Measurements from ENCODE around the gene NDE1. TPM values are rescaled to one million over a fixed set of nuclear protein-coding genes. Genes with fewer than 3 reads are reported as not detected.
A peak's percentile ranks its signal among the peaks of the same experiment; 100 is the strongest.
"Not testable (repeated sequence)": the region's sequence is repeated elsewhere in the genome, so short reads cannot be mapped to it uniquely, and the experiment has no call there.

The NDE1 gene
- total and polyA plus RNA-seq, 4 donors = 19.4 to 36.6 (median 30.1) TPM

- Histone ChIP-seq H3K27ac (ENCODE audit: low read depth, low read length) (no peak overlapping the region), H3K27me3 (ENCODE audit: control insufficient read depth, insufficient read depth, low read length) (no peaks in the 10 kb centered on the region), H3K4me3 (ENCODE audit: low read depth, low read length) (no peak overlapping the region)
Measured at GRCh38 chr16:15660203-15660601, 10.2 kb downstream of the NDE1 start.

GRCh38 chr16:15665107-15665506 is 15.1 kb downstream of the NDE1 start:
- DNase-seq (ENCODE audit: low read depth in 4 of 6, low spot score in 6 of 6) = no peak
- H3K27ac ChIP-seq (ENCODE audit: low read depth, low read length) = no peak overlapping the region
- no peak overlapping the region for H3K4me3 ChIP-seq (ENCODE audit: low read depth, low read length)
- H3K36me3 ChIP-seq (ENCODE audit: control insufficient read depth, insufficient read depth, low read length) = peaks cover 49% of the 10 kb centered on the region
- H3K27me3 ChIP-seq (ENCODE audit: control insufficient read depth, insufficient read depth, low read length) = no peaks in the 10 kb centered on the region
- H3K4me1 ChIP-seq (ENCODE audit: control insufficient read depth, insufficient read depth, low read length) = no peaks in the 10 kb centered on the region
- no peaks in the 10 kb centered on the region for H3K9me3 ChIP-seq (ENCODE audit: control insufficient read depth, insufficient read depth, low read length)

More at GRCh38 chr16:15660203-15660601, 10.2 kb downstream of the NDE1 start:
- Histone ChIP-seq H3K36me3 (ENCODE audit: control insufficient read depth, insufficient read depth, low read length) (peaks cover 13% of the 10 kb centered on the region), H3K4me1 (ENCODE audit: control insufficient read depth, insufficient read depth, low read length) (no peaks in the 10 kb centered on the region), H3K9me3 (ENCODE audit: control insufficient read depth, insufficient read depth, low read length) (no peaks in the 10 kb centered on the region)
- DNase-seq (ENCODE audit: low read depth in 4 of 6, low spot score in 6 of 6) = no peak
- WGBS (ENCODE audit: insufficient coverage) = 97% methylated on average over 4 of the region's 5 CpGs

- Histone ChIP-seq H3K36me3 (ENCODE audit: control insufficient read depth, insufficient read depth, low read length) (peaks cover 52% of the 10 kb centered on the region), H3K9me3 (ENCODE audit: control insufficient read depth, insufficient read depth, low read length) (no peaks in the 10 kb centered on the region), H3K4me3 (ENCODE audit: low read depth, low read length) (no peak overlapping the region), H3K4me1 (ENCODE audit: control insufficient read depth, insufficient read depth, low read length) (peaks cover 11% of the 10 kb centered on the region), H3K27ac (ENCODE audit: low read depth, low read length) (no peak overlapping the region), H3K27me3 (ENCODE audit: control insufficient read depth, insufficient read depth, low read length) (no peaks in the 10 kb centered on the region)
- WGBS (ENCODE audit: insufficient coverage) = 97% methylated on average over 14 of the region's 18 CpGs
- no peak for DNase-seq (ENCODE audit: low read depth in 4 of 6, low spot score in 6 of 6)
Measured at GRCh38 chr16:15667091-15667742, 17.2 kb downstream of the NDE1 start.

GRCh38 chr16:15671530-15672117 is 21.6 kb downstream of the NDE1 start:
- H3K4me3 ChIP-seq (ENCODE audit: low read depth, low read length) = no peak overlapping the region
- no peak for DNase-seq (ENCODE audit: low read depth in 4 of 6, low spot score in 6 of 6)
- H3K27me3 ChIP-seq (ENCODE audit: control insufficient read depth, insufficient read depth, low read length) = no peaks in the 10 kb centered on the region
- peak overlapping the region; percentile 95 for H3K27ac ChIP-seq (ENCODE audit: low read depth, low read length)
- WGBS (ENCODE audit: insufficient coverage) = 100% methylated on average over 4 of the region's 8 CpGs
- H3K4me1 ChIP-seq (ENCODE audit: control insufficient read depth, insufficient read depth, low read length) = peaks cover 48% of the 10 kb centered on the region
- no peaks in the 10 kb centered on the region for H3K9me3 ChIP-seq (ENCODE audit: control insufficient read depth, insufficient read depth, low read length)
- peaks cover 35% of the 10 kb centered on the region for H3K36me3 ChIP-seq (ENCODE audit: control insufficient read depth, insufficient read depth, low read length)

- WGBS (ENCODE audit: insufficient coverage) = 67% methylated on average over 6 of the region's 10 CpGs
- Histone ChIP-seq H3K4me1 (ENCODE audit: control insufficient read depth, insufficient read depth, low read length) (peaks cover 49% of the 10 kb centered on the region), H3K36me3 (ENCODE audit: control insufficient read depth, insufficient read depth, low read length) (peaks cover 33% of the 10 kb centered on the region)
Measured at GRCh38 chr16:15672127-15672513, 22.1 kb downstream of the NDE1 start.

GRCh38 chr16:15672514-15673167 is 22.6 kb downstream of the NDE1 start:
- DNase-seq (ENCODE audit: low read depth in 4 of 6, low spot score in 6 of 6) = peak; percentile 48 to 89 (median 62)
- H3K9me3 ChIP-seq (ENCODE audit: control insufficient read depth, insufficient read depth, low read length) = no peaks in the 10 kb centered on the region
- H3K27ac ChIP-seq (ENCODE audit: low read depth, low read length) = peak overlapping the region; percentile 95
- 23% methylated on average over 9 of the region's 20 CpGs for WGBS (ENCODE audit: insufficient coverage)
- peaks cover 49% of the 10 kb centered on the region for H3K4me1 ChIP-seq (ENCODE audit: control insufficient read depth, insufficient read depth, low read length)
- peaks cover 33% of the 10 kb centered on the region for H3K36me3 ChIP-seq (ENCODE audit: control insufficient read depth, insufficient read depth, low read length)
- peak overlapping the region; percentile 16 for H3K4me3 ChIP-seq (ENCODE audit: low read depth, low read length)
- H3K27me3 ChIP-seq (ENCODE audit: control insufficient read depth, insufficient read depth, low read length) = no peaks in the 10 kb centered on the region

More at GRCh38 chr16:15672127-15672513, 22.1 kb downstream of the NDE1 start:
- H3K4me3 ChIP-seq (ENCODE audit: low read depth, low read length); H3K9me3 ChIP-seq (ENCODE audit: control insufficient read depth, insufficient read depth, low read length); DNase-seq (ENCODE audit: low read depth in 4 of 6, low spot score in 6 of 6); H3K27me3 ChIP-seq (ENCODE audit: control insufficient read depth, insufficient read depth, low read length): not testable (repeated sequence)
- H3K27ac ChIP-seq (ENCODE audit: low read depth, low read length) = peak overlapping the region; percentile 95

- Histone ChIP-seq H3K4me3 (ENCODE audit: low read depth, low read length) (no peak overlapping the region), H3K27ac (ENCODE audit: low read depth, low read length) (peak overlapping the region; percentile 95), H3K36me3 (ENCODE audit: control insufficient read depth, insufficient read depth, low read length) (peaks cover 29% of the 10 kb centered on the region), H3K9me3 (ENCODE audit: control insufficient read depth, insufficient read depth, low read length) (no peaks in the 10 kb centered on the region), H3K27me3 (ENCODE audit: control insufficient read depth, insufficient read depth, low read length) (no peaks in the 10 kb centered on the region), H3K4me1 (ENCODE audit: control insufficient read depth, insufficient read depth, low read length) (peaks cover 49% of the 10 kb centered on the region)
- 88% methylated on average over 7 of the region's 7 CpGs for WGBS (ENCODE audit: insufficient coverage)
- no peak for DNase-seq (ENCODE audit: low read depth in 4 of 6, low spot score in 6 of 6)
Measured at GRCh38 chr16:15674571-15674970, 24.5 kb downstream of the NDE1 start.

GRCh38 chr16:15676506-15676905 is 26.5 kb downstream of the NDE1 start:
- Histone ChIP-seq H3K4me3 (ENCODE audit: low read depth, low read length) (no peak overlapping the region), H3K36me3 (ENCODE audit: control insufficient read depth, insufficient read depth, low read length) (peaks cover 27% of the 10 kb centered on the region), H3K9me3 (ENCODE audit: control insufficient read depth, insufficient read depth, low read length) (no peaks in the 10 kb centered on the region), H3K27me3 (ENCODE audit: control insufficient read depth, insufficient read depth, low read length) (no peaks in the 10 kb centered on the region), H3K4me1 (ENCODE audit: control insufficient read depth, insufficient read depth, low read length) (peaks cover 45% of the 10 kb centered on the region), H3K27ac (ENCODE audit: low read depth, low read length) (no peak overlapping the region)
- 72% methylated on average over 10 of the region's 10 CpGs for WGBS (ENCODE audit: insufficient coverage)
- DNase-seq (ENCODE audit: low read depth in 4 of 6, low spot score in 6 of 6) = no peak

- Histone ChIP-seq H3K9me3 (ENCODE audit: control insufficient read depth, insufficient read depth, low read length) (no peaks in the 10 kb centered on the region), H3K4me3 (ENCODE audit: low read depth, low read length) (no peak overlapping the region), H3K36me3 (ENCODE audit: control insufficient read depth, insufficient read depth, low read length) (peaks cover 27% of the 10 kb centered on the region), H3K27me3 (ENCODE audit: control insufficient read depth, insufficient read depth, low read length) (no peaks in the 10 kb centered on the region), H3K27ac (ENCODE audit: low read depth, low read length) (no peak overlapping the region), H3K4me1 (ENCODE audit: control insufficient read depth, insufficient read depth, low read length) (peaks cover 36% of the 10 kb centered on the region)
- WGBS (ENCODE audit: insufficient coverage) = 97% methylated on average over 4 of the region's 5 CpGs
- DNase-seq (ENCODE audit: low read depth in 4 of 6, low spot score in 6 of 6) = no peak
Measured at GRCh38 chr16:15677447-15677846, 27.4 kb downstream of the NDE1 start.
